HUES6 (cell line): ENCODE results near the gene FGFRL1.

Source experiments
- H3K27ac ChIP-seq: 2 replicates; pipeline ENCODE4 v1.7.0; 2013; ENCODE audit warnings: low read depth, mild to moderate bottlenecking, low read length, inconsistent platforms
- H3K27me3 ChIP-seq: 2 replicates; pipeline ENCODE4 v1.6.1; 2013; ENCODE audit warnings: low read length; ENCODE audit not compliant: control insufficient read depth, insufficient read depth
- H3K36me3 ChIP-seq: 2 replicates; pipeline ENCODE4 v1.6.1; 2013; ENCODE audit warnings: low read length; ENCODE audit not compliant: control insufficient read depth, insufficient read depth
- H3K4me1 ChIP-seq: 2 replicates; pipeline ENCODE4 v1.6.1; 2013; ENCODE audit warnings: low read length; ENCODE audit not compliant: control insufficient read depth, insufficient read depth
- H3K4me3 ChIP-seq: 2 replicates; pipeline ENCODE4 v1.5.1; 2013; ENCODE audit warnings: low read depth, low read length
- H3K9ac ChIP-seq: one replicate; pipeline ENCODE4 v1.6.1; 2013; ENCODE audit warnings: mild to moderate bottlenecking, low read length
- H3K9me3 ChIP-seq: 2 replicates; pipeline ENCODE4 v1.6.1; 2013; ENCODE audit warnings: low read depth, low read length; ENCODE audit not compliant: control insufficient read depth, insufficient read depth

The FGFRL1 gene, protein sequence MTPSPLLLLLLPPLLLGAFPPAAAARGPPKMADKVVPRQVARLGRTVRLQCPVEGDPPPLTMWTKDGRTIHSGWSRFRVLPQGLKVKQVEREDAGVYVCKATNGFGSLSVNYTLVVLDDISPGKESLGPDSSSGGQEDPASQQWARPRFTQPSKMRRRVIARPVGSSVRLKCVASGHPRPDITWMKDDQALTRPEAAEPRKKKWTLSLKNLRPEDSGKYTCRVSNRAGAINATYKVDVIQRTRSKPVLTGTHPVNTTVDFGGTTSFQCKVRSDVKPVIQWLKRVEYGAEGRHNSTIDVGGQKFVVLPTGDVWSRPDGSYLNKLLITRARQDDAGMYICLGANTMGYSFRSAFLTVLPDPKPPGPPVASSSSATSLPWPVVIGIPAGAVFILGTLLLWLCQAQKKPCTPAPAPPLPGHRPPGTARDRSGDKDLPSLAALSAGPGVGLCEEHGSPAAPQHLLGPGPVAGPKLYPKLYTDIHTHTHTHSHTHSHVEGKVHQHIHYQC

GRCh38 chr4:1011022-1011665 is at the start of gene FGFRL1:
FGFRL1 (plus strand) TSS chr4:1011626; CDS start chr4:1012486, 860 bp downstream.
- H3K27ac ChIP-seq = no peak within 1 kb of the TSS
- H3K9me3 ChIP-seq = peaks cover 3% of the 10 kb centered on the region; the same call in 1 of the 2 replicates
- peaks cover 67% of the 10 kb centered on the region for H3K27me3 ChIP-seq
- peaks cover 19% of the 10 kb centered on the region for H3K4me1 ChIP-seq
- H3K4me3 ChIP-seq = peak within 1 kb of the TSS; percentile 77
- peak within 1 kb of the TSS; percentile 12 for H3K9ac ChIP-seq
- no peaks in the 10 kb centered on the region for H3K36me3 ChIP-seq

GRCh38 chr4:962231-963208 is 48.9 kb upstream of the FGFRL1 start:
- Histone ChIP-seq H3K4me3 (no peak overlapping the region), H3K27me3 (peaks cover 19% of the 10 kb centered on the region), H3K4me1 (no peaks in the 10 kb centered on the region), H3K9me3 (no peaks in the 10 kb centered on the region), H3K36me3 (peaks cover 16% of the 10 kb centered on the region; the same call in 1 of the 2 replicates), H3K27ac (no peak overlapping the region), H3K9ac (no peak overlapping the region)

DNA sequence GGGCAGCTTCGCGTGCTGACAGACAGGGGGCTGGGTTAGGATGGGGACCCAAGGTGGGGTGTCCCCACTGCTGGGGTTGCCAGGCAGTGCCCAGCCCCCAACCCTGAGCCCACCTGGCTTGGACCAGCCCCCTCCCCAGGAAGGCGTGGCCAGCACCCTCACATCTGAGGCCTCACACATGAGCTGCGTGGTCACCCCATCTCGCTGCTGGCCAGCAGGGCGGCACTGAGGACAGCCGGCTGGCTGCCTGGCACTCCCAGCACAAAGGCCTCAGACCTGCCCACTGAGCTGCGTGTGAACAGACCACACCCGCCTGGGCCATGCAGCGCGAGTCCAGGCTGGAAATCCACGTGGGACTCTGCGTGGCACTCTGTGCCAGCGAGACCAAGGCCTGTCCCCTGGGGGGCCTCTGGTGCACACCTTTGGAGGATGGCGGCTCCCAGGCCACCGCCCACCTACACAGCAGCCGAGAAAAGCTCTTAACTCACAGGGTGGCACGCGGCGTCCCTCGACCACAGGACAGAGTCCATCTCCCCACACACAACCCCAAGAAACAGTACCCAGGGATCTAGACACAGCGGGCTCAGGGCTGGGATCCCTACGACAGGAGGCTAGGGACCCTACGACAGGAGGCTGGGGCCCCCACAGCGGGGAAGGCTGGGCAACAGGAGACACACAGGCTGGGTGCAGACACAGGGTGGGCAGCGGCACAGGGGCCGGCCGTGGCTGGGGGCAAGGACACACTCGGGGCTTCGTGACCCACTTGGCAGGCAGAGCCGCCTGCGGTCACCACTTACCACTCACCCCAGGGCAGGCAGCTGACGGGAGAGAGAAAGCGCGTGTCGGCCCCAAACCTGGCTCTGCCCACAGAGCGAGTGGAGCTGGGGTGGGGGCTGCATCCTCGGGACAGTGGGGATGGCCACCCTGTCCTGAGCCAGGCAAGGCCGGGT is 47.9 kb upstream of the FGFRL1 start:
- Histone ChIP-seq H3K9ac (no peak overlapping the region), H3K36me3 (peaks cover 16% of the 10 kb centered on the region; the same call in 1 of the 2 replicates), H3K27ac (no peak overlapping the region), H3K4me1 (peaks cover 4% of the 10 kb centered on the region), H3K4me3 (no peak overlapping the region), H3K9me3 (no peaks in the 10 kb centered on the region), H3K27me3 (peaks cover 28% of the 10 kb centered on the region)

GRCh38 chr4:964346-965025 is 46.9 kb upstream of the FGFRL1 start:
- peaks cover 11% of the 10 kb centered on the region for H3K4me1 ChIP-seq
- H3K36me3 ChIP-seq = peaks cover 16% of the 10 kb centered on the region; the same call in 1 of the 2 replicates
- peaks cover 36% of the 10 kb centered on the region for H3K27me3 ChIP-seq

GRCh38 chr4:965048-965765 is 46.2 kb upstream of the FGFRL1 start:
- Histone ChIP-seq H3K9ac (no peak overlapping the region), H3K4me1 (peaks cover 13% of the 10 kb centered on the region), H3K4me3 (no peak overlapping the region), H3K36me3 (peaks cover 15% of the 10 kb centered on the region; the same call in 1 of the 2 replicates), H3K27me3 (peaks cover 39% of the 10 kb centered on the region), H3K9me3 (no peaks in the 10 kb centered on the region), H3K27ac (no peak overlapping the region)

More at GRCh38 chr4:964346-965025, 46.9 kb upstream of the FGFRL1 start:
- Histone ChIP-seq H3K9ac (no peak overlapping the region), H3K9me3 (no peaks in the 10 kb centered on the region), H3K4me3 (no peak overlapping the region), H3K27ac (no peak overlapping the region)

- Histone ChIP-seq H3K27me3 (peaks cover 43% of the 10 kb centered on the region), H3K9me3 (no peaks in the 10 kb centered on the region), H3K36me3 (peaks cover 14% of the 10 kb centered on the region; the same call in 1 of the 2 replicates), H3K9ac (no peak overlapping the region), H3K4me1 (peaks cover 19% of the 10 kb centered on the region), H3K4me3 (no peak overlapping the region), H3K27ac (no peak overlapping the region)
Measured at GRCh38 chr4:965766-966134, 45.7 kb upstream of the FGFRL1 start.

DNA sequence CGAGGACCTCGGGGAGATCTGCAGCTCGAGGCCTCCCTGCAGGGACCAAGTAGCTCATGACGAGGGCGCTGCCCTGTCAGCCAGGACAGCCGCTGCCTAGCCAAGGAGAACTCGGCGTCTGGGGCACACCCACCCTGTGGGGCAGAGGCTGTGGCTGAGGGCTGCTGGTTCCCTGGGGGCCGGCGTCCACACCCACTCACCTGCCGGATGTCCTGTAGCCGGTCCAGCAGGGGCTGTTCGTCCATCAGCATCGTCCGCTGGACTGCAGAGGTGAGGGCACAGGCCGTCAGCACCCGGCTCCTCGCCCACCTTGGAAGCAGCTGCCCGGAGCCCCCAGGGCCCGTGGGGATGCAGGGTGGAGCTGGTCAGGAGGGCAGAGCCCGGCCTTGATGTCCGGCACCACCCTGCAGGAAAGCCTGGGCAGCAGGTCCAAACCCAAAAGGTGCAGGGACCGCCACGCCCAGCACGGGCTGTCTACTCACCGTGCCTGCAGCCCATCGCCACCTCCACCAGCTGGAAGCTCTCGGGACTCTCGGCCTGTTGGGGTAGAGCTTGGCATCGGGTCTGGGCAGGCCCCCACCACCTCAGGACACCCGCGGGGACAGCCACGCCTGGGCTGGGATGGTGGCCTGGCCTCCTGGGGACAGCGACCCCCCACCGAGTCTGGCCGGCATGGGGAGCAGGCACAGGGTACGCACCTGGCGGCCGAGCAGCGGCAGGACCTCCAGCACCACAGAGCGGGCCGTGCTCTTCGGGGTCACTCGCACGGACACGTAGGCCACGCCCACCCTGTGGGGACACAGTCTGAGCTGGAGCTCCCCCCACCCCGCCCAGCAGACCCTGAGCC is 44.9 kb upstream of the FGFRL1 start:
- Histone ChIP-seq H3K36me3 (peaks cover 14% of the 10 kb centered on the region; the same call in 1 of the 2 replicates), H3K27ac (no peak overlapping the region)

GRCh38 chr4:967113-968104 is 44.0 kb upstream of the FGFRL1 start:
- Histone ChIP-seq H3K27me3 (peaks cover 60% of the 10 kb centered on the region), H3K36me3 (peaks cover 6% of the 10 kb centered on the region; the same call in 1 of the 2 replicates), H3K4me3 (peak overlapping the region; percentile 48), H3K9ac (no peak overlapping the region), H3K27ac (no peak overlapping the region), H3K9me3 (no peaks in the 10 kb centered on the region), H3K4me1 (peaks cover 28% of the 10 kb centered on the region)

More for the DNA sequence above, 44.9 kb upstream of the FGFRL1 start:
- H3K4me1 ChIP-seq = peaks cover 25% of the 10 kb centered on the region
- H3K9ac ChIP-seq = no peak overlapping the region
- peaks cover 51% of the 10 kb centered on the region for H3K27me3 ChIP-seq
- no peaks in the 10 kb centered on the region for H3K9me3 ChIP-seq
- no peak overlapping the region for H3K4me3 ChIP-seq
